HEK293 (cell line): ENCODE measurements around the gene KCNA5.

Experiments
- CTCF ChIA-PET: fragments of 350-600 bp; formaldehyde crosslinking; extraction: SDS; loops from one replicate; lab custom pipeline; 2021; ENCODE audit warnings: antibody characterized with exemption; lab: Yijun Ruan, JAX
- POLR2A ChIA-PET: fragments of 300-600 bp; formaldehyde crosslinking; extraction: SDS; loops from one replicate; lab custom pipeline; 2020; ENCODE audit warnings: antibody characterized with exemption, inconsistent platforms; lab: Yijun Ruan, JAX
- H3K27ac ChIP-seq: fragments of 200-500 bp; sonication (Bioruptor generic); 2 replicates; pipeline ENCODE4 v1.5.1; 2014; ENCODE audit warnings: low read depth, low read length, control low read depth, inconsistent platforms; ENCODE audit errors: extremely low read depth
- H3K36me3 ChIP-seq, 2 experiments: fragments of 200-500 bp in 1 of 2; sonication (Bioruptor generic) in 1 of 2; 1 replicate in 1 of 2; 2 replicates in 1 of 2; pipeline ENCODE4 v1.5.1; 2014 to 2017; ENCODE audit warnings: inconsistent platforms in 2 of 2, low read length in 2 of 2; ENCODE audit not compliant: control insufficient read depth in 2 of 2, insufficient read depth in 1 of 2
- H3K4me1 ChIP-seq: fragments of 200-500 bp; sonication (Bioruptor generic); 2 replicates; pipeline ENCODE4 v1.5.1; 2014; ENCODE audit warnings: mild to moderate bottlenecking, low read length, inconsistent platforms; ENCODE audit not compliant: control insufficient read depth, insufficient read depth
- H3K4me3 ChIP-seq: 2 replicates; pipeline ENCODE4 v1.5.1; 2011; ENCODE audit warnings: low read depth, mild to moderate bottlenecking, control low read depth, low read length, moderate library complexity
- H3K9me3 ChIP-seq: fragments of 200-500 bp; sonication (Bioruptor generic); 2 replicates; pipeline ENCODE4 v1.5.1; 2014; ENCODE audit warnings: low read depth, low read length, inconsistent platforms; ENCODE audit not compliant: control insufficient read depth, insufficient read depth
- GLIS1 ChIP-seq: fragments of 450-650 bp; formaldehyde crosslinking; IDR thresholded peaks from 2 replicates; pipeline ENCODE4 v1.5.1; 2016; ENCODE audit warnings: missing biosample characterization, missing genetic modification characterization
- KLF10 ChIP-seq: fragments of 450-650 bp; IDR thresholded peaks from 2 replicates; pipeline ENCODE4 v1.5.1; 2018; ENCODE audit warnings: missing biosample characterization, mild to moderate bottlenecking, missing genetic modification characterization
- SALL2 ChIP-seq: fragments of 450-650 bp; formaldehyde crosslinking; IDR thresholded peaks from 2 replicates; pipeline ENCODE4 v1.5.0; 2017; ENCODE audit warnings: missing biosample characterization, mild to moderate bottlenecking, missing genetic modification characterization, borderline replicate concordance
- SP3 ChIP-seq: fragments of 450-650 bp; formaldehyde crosslinking; IDR thresholded peaks from 2 replicates; pipeline ENCODE4 v1.5.1; 2016; ENCODE audit warnings: missing biosample characterization, missing genetic modification characterization
- ZIC2 ChIP-seq: fragments of 450-650 bp; formaldehyde crosslinking; IDR thresholded peaks from 2 replicates; pipeline ENCODE4 v1.5.1; 2016; ENCODE audit warnings: missing biosample characterization, missing genetic modification characterization
- ZNF10 ChIP-seq: fragments of 450-650 bp; formaldehyde crosslinking; IDR thresholded peaks from 2 replicates; pipeline ENCODE4 v1.5.1; 2017; ENCODE audit warnings: missing biosample characterization, missing genetic modification characterization
- ZNF169 ChIP-seq: fragments of 450-650 bp; formaldehyde crosslinking; IDR thresholded peaks from 2 replicates; pipeline ENCODE4 v1.5.1; 2016; ENCODE audit warnings: missing biosample characterization, missing genetic modification characterization
- ZNF354C ChIP-seq: fragments of 450-650 bp; formaldehyde crosslinking; IDR thresholded peaks from 2 replicates; pipeline ENCODE4 v1.5.1; 2016; ENCODE audit warnings: missing biosample characterization, missing genetic modification characterization, low read depth, borderline replicate concordance
- ZNF404 ChIP-seq: fragments of 450-650 bp; formaldehyde crosslinking; IDR thresholded peaks from 2 replicates; pipeline ENCODE4 v1.5.1; 2017; ENCODE audit warnings: missing biosample characterization, missing genetic modification characterization
- ZNF416 ChIP-seq: fragments of 450-650 bp; formaldehyde crosslinking; IDR thresholded peaks from 2 replicates; pipeline ENCODE4 v1.5.1; 2016; ENCODE audit warnings: missing biosample characterization, missing genetic modification characterization
- ZNF513 ChIP-seq: fragments of 450-650 bp; IDR thresholded peaks from 2 replicates; pipeline ENCODE4 v1.5.1; 2018; ENCODE audit warnings: missing biosample characterization, missing genetic modification characterization
- ZNF561 ChIP-seq: fragments of 450-650 bp; IDR thresholded peaks from 2 replicates; pipeline ENCODE4 v1.5.1; 2018; ENCODE audit warnings: missing biosample characterization, missing genetic modification characterization, borderline replicate concordance
- ZNF571 ChIP-seq: fragments of 450-650 bp; formaldehyde crosslinking; IDR thresholded peaks from 2 replicates; pipeline ENCODE4 v1.5.0; 2017; ENCODE audit warnings: missing biosample characterization, missing genetic modification characterization
- ZNF623 ChIP-seq: fragments of 450-650 bp; formaldehyde crosslinking; IDR thresholded peaks from 2 replicates; pipeline ENCODE4 v1.5.1; 2016; ENCODE audit warnings: missing biosample characterization, missing genetic modification characterization
- ZNF658 ChIP-seq: fragments of 450-650 bp; formaldehyde crosslinking; IDR thresholded peaks from 2 replicates; pipeline ENCODE4; 2016; ENCODE audit warnings: missing biosample characterization, missing genetic modification characterization
- ZNF664 ChIP-seq: fragments of 450-650 bp; formaldehyde crosslinking; IDR thresholded peaks from 2 replicates; pipeline ENCODE4 v1.5.1; 2016; ENCODE audit warnings: missing biosample characterization, missing genetic modification characterization
- ZNF677 ChIP-seq: fragments of 450-650 bp; IDR thresholded peaks from 2 replicates; pipeline ENCODE4 v1.5.0; 2018; ENCODE audit warnings: missing biosample characterization, mild to moderate bottlenecking, missing genetic modification characterization, moderate library complexity
- ZNF701 ChIP-seq: fragments of 450-650 bp; formaldehyde crosslinking; IDR thresholded peaks from 2 replicates; pipeline ENCODE4 v1.5.1; 2016; ENCODE audit warnings: missing biosample characterization, missing genetic modification characterization
- ZSCAN18 ChIP-seq: fragments of 450-650 bp; formaldehyde crosslinking; IDR thresholded peaks from 2 replicates; pipeline ENCODE4 v1.5.1; 2016; ENCODE audit warnings: missing biosample characterization, missing genetic modification characterization
- ZXDB ChIP-seq: fragments of 450-650 bp; formaldehyde crosslinking; IDR thresholded peaks from 2 replicates; pipeline ENCODE4 v1.5.1; 2016; ENCODE audit warnings: missing biosample characterization, missing genetic modification characterization

The KCNA5 gene

DNA sequence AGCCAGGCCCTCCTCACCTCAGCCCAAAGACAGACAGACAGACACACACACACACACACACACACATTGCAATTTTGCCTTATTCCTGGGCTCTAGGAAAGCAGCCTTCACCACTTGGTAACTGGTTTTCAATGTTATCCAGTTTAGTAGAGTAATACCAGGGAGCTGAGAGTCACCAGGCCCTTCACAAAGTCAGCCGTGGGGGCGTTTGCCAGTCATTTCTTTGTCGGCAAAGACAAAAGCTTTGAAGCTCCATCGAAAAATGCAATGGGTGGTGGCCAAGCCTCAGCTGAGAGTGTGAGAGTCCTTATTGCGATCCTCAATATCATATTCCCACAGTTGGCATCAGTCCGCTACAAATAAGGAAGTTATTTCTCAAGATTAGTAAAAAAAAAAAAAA, 8.1 kb upstream of the KCNA5 start (continued):
- no peak for TF ChIP-seq ZNF10

GRCh38 chr12:5036031-5036430, 7.6 kb upstream of the KCNA5 start:
- ChIA-PET POLR2A (no interaction called here), CTCF (interaction anchor here (0.9 to 1.5 kb wide), 3 partner anchors 11 to 48 kb away, joined by 3 to 5 read pairs (median 4); no protein-coding TSS in a partner anchor)
- Histone ChIP-seq H3K36me3 (no peaks in the 10 kb centered on the region), H3K9me3 (no peaks in the 10 kb centered on the region), H3K4me1 (no peaks in the 10 kb centered on the region), H3K27ac (no peak overlapping the region), H3K4me3 (no peak overlapping the region)
- TF ChIP-seq ZNF10, result no peak
- TF ChIP-seq ZSCAN18 (tag by site-specific recombination), result no peak
- TF ChIP-seq ZXDB (tag by site-specific recombination), result no peak
- TF ChIP-seq ZNF354C (tag by site-specific recombination), result no peak
- no peak for TF ChIP-seq SP3 (tag by site-specific recombination)
- no peak for TF ChIP-seq GLIS1 (tag by site-specific recombination)

DNA sequence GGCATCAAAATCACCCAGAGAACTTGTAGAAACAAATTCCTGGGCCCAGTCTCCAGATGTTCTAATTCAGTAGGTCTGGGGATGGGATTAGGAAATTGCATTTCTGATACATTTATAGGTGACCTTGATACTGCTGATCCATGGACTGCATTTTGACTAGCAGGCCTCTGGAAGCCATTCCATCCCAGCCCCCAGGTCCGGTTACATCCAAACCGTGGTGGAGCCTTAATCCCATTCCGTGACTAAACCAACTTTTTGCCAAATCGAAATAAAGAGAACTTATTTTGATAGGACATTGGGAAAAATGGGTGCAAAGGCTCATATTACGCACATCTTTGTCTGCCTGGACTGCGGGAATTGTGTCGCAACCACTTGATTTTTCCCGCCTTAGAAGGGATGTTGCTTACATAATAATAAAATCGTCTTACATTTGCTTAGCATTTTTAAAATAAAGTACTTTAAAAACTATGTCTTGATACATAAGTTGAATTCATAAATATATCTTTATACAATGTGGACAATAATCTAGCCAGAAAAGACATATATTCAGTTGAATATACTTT, 5.8 kb upstream of the KCNA5 start:
- Histone ChIP-seq H3K4me3 (no peak overlapping the region), H3K27ac (no peak overlapping the region), H3K36me3 (no peaks in the 10 kb centered on the region), H3K9me3 (no peaks in the 10 kb centered on the region), H3K4me1 (no peaks in the 10 kb centered on the region)
- TF ChIP-seq ZIC2 (tag by site-specific recombination), result no peak
- no peak for TF ChIP-seq ZNF169 (tag by site-specific recombination)
- no peak for TF ChIP-seq ZNF623 (tag by site-specific recombination)
- TF ChIP-seq ZNF561 (tag by site-specific recombination), result no peak
- TF ChIP-seq ZNF658 (tag by site-specific recombination), result no peak
- no peak for TF ChIP-seq ZNF701
- no peak for TF ChIP-seq ZNF677
- TF ChIP-seq ZNF416 (tag by site-specific recombination), result no peak
- TF ChIP-seq KLF10 (tag by site-specific recombination), result no peak
- no peak for TF ChIP-seq ZNF664
- TF ChIP-seq SALL2 (tag by site-specific recombination), result no peak
- TF ChIP-seq ZNF404 (tag by site-specific recombination), result no peak
- no peak for TF ChIP-seq ZNF571
- no peak for TF ChIP-seq ZNF513 (tag by site-specific recombination)
- ChIA-PET CTCF (no interaction called here), POLR2A (no interaction called here)
